A673 (cell line): Measurements from ENCODE around the gene SKAP1.
"Not testable (repeated sequence)": the region's sequence is repeated elsewhere in the genome, so short reads cannot be mapped to it uniquely, and the experiment has no call there.

Experiments used
- EZH2 ChIP-seq: fragments of 200-600 bp; sonication (generic); IDR thresholded peaks from 2 replicates; pipeline ENCODE4 v1.6.1; 2017; ENCODE audit warnings: borderline replicate concordance, low read depth, mild to moderate bottlenecking, mixed read lengths, antibody characterized with exemption, low read length; ENCODE audit not compliant: poor library complexity, severe bottlenecking
- TF ChIP-seq, protein P1 (sequence below): fragments of 300-800, 200-600 bp; sonication (generic); conservative IDR thresholded peaks from 2 replicates; pipeline ENCODE4 v1.5.1; 2017; ENCODE audit warnings: low read depth, mild to moderate bottlenecking, antibody characterized with exemption, low read length, moderate library complexity, mixed read lengths

DNA sequence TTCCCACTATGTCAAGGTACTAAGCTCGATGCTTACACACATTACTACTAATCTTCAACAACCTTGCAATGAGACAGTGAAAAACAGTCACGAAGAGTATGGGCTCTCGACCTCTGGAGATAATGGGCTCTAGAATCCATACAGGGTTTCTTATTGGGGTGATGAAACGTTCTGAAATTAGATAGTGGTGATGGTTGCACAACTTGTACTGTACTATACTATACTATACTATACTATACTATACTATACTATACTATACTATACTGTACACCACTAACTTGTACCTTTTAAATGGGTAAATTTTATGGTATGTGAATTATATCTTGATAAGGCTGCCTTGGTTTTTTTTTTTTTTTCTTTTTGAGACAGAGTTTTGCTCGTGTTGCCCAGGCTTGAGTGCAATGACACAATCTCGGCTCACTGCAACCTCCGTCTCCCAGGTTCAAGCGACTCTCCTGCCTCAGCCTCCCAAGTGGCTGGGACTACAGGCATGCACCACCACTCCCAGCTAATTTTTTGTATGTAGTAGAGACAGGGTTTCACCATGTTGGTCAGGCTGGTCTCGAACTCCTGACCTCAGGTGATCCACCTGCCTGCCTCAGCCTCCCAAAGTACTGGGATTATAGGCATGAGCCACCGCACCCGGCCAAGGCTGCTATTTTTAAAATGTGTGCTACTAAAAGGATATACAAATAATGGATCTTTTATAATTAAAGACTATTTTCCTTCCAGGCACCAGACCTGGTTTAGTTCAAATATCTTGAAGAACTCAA lies 69.0 kb downstream of the SKAP1 start:
- TF ChIP-seq, protein P1, sequence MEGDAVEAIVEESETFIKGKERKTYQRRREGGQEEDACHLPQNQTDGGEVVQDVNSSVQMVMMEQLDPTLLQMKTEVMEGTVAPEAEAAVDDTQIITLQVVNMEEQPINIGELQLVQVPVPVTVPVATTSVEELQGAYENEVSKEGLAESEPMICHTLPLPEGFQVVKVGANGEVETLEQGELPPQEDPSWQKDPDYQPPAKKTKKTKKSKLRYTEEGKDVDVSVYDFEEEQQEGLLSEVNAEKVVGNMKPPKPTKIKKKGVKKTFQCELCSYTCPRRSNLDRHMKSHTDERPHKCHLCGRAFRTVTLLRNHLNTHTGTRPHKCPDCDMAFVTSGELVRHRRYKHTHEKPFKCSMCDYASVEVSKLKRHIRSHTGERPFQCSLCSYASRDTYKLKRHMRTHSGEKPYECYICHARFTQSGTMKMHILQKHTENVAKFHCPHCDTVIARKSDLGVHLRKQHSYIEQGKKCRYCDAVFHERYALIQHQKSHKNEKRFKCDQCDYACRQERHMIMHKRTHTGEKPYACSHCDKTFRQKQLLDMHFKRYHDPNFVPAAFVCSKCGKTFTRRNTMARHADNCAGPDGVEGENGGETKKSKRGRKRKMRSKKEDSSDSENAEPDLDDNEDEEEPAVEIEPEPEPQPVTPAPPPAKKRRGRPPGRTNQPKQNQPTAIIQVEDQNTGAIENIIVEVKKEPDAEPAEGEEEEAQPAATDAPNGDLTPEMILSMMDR = not testable (repeated sequence)
- not testable (repeated sequence) for TF ChIP-seq EZH2
